GM21515 (cell line): ENCODE data around the gene RBBP8NL.

Source experiments
- ATAC-seq: cut with Tn5 transposase; IDR thresholded peaks from one replicate; pipeline ENCODE4 v1.9.1; 2021; ENCODE audit not compliant: unreplicated experiment

Gene RBBP8NL

DNA sequence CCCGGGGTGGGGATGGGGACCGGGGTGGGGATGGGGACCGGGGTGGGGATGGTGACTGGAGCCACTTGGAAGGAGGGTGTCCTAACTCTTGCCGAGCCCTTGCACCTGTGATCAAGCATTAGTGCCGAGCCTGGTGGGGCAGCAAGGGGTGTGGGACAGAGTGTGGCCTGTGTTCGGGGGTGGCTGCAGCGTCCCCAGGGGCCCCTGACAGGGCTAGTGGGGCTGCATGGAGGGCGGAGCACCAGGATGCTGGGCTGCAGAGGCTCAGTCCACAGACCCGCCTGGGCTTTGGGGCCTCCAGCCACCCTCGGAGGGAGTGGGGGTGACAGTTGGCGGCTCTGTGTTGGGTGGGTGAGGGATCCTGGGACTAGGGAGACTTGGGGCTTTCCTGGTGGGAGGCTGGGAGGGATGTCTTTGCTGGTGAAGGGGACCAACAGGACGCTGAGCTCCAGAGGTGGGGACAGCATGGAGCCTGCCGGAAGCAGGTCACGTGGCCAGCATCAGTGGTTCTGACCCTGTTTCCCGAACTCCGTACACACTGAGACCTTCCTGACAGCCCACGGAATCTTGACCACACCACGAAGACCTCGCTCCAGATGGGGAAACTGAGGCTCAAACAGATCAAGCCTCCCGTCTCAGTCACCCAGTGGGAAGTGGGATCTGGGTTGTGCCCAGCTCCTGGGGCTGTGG lies 4.6 kb downstream of the RBBP8NL start:
- no peak for ATAC-seq

DNA sequence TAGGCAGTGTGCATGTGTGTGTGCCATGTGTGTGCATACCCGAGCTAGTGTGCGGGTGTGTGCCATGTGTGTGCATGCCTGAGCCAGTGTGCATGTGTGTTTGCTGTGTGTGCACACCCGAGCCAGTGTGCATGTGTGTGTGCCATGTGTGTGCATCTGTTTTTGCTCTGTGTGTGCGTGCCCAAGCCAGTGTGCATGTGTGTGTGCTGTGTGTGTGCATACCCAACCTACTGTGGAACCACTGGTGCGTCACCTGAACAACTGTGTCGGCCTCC lies 5.7 kb downstream of the RBBP8NL start:
- no peak for ATAC-seq

DNA sequence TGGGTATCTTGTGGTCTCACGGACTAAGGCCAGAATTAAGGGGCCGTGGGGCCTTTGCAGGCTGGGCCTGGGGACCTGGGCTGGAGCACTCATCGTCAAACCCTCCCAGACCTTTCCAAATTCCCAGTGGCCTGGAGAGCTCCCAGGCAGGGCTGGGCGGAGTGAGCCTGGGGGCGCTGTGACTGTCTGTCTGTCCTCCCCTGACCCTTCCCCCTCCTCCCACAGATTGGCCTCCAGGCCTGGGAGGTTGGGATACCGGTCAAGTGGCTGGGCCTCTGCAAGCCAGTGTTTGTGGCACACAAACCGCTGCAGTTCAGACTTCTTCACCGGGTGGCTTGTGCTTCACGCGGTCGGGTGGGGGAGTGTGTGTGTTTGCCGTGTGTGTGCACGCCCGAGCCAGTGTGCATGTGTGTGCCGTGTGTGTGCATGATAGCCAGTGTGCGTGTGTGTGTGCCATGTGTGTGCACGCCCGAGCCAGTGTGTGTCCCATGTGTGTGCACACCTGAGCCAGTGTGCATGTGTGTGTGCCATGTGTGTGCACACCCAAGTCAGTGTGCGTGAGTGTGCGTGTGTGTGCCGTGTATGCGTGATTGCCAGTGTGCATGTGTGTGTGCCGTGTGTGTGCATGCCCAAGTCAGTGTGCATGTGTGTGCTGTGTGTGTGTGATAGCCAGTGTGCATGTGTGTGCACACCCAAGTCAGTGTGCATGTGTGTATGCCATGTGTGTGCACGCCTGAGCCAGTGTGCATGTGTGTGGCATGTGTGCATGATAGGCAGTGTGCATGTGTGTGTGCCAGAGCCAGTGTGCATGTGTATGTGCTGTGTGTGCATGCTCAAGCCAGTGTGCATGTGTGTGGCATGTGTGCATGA lies 6.3 kb downstream of the RBBP8NL start:
- ATAC-seq = no peak

DNA sequence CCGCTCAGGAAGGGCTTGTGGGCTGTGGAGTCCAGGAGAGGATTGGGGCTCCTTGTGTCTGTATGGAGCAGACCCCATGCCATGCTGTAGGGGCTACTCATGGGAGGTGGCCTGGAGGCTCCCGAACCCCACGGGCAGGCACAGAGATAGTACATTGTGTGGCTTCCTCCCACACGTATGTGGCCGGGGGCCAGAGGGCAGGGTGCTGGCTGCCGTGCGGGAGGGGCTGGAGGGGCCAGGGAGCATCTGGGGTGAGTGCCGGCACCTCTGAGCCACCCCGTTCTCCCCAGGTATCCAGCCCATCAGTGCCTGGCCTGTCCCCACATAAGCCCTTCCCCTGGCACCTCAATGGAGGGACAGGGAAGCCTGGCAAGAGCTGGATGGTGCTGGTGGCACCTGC lies 7.6 kb downstream of the RBBP8NL start:
- ATAC-seq = no peak

DNA sequence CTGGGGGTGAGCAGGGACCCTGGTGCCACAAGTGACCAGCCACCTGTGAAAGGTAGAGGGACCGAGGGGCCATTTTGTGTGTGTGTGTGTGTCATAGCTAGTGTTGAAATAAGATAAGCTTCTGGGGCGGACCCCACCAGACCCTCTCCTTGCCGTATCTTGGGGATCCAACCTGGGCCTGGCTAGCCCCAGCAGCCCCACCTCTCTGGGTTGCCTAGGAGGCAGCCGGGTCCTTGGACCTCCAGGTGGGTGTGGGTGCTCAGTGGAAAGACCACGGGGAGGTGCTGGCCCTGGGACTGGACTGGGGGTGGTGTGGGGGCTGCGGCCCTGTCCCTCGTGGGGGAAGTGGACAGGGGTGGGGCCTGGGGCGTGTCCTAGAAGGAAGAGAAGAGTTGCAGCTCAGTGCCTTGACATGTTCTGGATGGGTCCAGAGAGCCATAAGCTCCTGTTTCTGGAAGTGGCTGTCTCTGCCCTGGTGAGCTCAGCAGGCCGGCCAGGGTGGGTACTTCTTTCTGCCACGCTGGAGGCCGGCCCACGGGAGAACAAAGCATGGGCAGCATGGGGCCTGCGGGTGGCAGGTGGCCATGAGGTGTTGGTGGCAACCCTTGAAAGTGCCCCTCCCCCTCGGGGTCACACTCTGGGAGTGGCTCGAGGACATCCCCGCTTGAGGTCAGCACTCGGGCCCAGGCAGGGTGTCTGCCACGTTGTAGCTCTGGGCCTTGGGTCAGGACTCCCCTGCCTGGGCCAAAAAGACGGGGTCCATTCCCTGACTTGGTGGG lies 8.4 kb downstream of the RBBP8NL start:
- no peak for ATAC-seq

DNA sequence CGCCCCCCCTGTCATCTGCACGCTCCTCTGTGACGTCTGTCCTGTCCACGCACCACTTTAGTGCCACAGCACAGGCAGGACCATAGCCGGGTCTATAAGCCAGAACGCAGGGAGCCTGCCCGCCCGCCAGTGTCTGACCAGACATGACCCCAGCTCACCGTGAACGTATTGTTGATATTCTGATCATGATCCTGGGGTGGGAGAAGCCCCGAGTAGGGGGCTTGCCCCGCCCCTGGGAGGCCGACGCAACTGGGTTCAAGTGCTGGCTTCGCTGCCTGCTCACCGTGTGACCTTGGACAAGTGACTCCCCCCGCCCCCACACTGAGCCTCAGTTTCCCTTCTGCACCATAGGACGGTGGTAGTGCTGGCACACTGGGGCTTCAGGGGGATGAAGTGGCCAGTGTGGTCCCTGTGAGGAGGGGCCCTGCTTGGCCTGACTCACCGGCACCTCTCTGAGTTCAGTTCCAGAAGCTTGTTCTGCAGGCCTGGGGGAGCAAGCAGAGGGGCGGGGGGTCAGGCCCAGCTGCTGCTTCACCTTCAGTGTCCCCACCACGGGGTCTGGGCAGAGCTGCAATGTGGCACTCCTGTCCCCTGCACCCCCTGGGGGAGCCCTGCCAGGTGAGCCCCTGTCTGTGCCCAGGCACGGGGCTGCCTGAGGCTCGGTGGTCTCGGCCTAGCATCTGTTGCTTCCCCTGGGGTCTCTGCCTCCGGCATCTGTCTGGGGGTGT lies 9.2 kb downstream of the RBBP8NL start:
- ATAC-seq = no peak

DNA sequence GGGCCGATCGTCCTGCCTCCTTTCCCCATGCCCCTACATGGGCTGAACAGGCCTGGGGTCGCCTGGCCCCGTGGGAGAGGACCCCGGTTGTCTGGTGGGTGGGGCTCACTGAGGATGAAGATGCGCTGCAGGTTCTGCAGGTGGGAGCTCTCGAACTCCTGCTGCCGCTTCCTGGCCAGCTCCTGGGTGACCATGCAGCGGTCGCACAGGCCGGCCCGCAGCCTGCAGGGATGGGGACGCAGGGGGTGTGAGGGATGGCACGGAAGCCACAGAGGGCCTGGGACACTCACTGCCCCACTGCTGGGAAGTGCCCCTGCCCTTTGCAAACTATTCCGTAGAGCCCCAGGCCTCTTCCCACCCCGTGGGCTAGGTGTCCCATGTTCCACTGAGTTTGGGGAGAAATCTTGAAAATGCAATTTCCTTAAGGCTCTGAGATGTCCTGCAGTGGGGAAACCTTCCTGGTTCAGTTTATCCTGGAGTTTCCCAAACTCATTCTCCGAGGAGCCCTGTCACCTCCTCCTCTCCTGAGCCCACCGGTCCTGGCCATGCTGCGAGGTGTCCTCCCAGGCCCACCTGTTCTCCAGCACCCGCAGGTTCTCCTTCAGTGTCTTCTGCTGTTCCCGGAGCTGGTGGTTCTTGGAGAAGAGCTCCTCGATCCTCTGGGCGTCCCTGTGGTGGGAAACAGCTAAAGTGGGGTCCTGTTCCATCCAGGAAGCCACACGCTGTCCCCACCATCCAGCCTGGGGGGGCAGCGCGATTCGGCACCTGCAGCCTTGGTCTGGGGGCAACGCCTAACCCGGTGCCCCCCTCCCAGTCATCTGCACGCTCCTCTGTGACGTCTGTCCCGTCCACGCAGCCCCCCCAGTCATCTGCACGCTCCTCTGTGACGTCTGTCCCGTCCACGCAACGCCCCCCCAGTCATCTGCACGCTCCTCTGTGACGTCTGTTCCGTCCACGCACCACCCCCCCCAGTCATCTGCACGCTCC lies 10.4 kb downstream of the RBBP8NL start:
- ATAC-seq = no peak

DNA sequence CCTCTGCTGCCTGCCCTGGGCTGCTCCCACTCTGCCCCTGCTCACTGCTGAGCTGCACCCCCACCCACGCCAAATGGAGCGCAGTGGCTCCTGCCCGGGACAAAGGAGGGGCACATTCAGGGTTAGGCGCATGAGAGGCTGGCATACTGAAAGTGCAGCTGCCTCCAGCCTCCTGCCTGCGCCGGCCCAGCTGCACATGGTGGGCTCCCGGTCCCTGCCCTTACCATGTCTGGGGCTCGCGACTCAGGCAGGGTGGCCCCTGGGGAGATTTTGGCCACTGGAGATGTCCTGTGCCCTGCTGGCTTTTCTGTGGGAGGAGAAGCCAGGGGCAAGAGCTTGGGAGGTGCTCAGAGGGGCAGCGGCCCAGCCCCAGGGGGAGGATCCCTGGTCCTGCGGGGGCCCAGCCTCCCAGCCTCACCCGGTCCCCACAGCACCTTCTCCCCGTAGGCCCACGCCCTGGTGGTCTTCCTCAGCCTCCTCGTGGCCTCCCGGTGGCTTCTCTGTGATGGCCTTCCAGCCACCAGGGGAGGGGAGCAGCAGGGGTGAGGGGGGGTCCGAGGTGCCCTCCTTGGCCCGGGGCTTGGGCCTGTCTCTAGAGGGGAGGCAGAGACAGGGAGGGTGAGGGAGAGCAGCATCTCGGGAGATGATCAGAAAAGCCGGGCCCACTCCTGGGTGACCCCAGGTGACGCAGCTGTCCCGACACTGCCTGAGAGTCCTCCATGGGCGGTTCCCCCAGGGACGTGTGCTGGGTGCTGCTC lies 11.8 kb downstream of the RBBP8NL start:
- ATAC-seq = no peak

DNA sequence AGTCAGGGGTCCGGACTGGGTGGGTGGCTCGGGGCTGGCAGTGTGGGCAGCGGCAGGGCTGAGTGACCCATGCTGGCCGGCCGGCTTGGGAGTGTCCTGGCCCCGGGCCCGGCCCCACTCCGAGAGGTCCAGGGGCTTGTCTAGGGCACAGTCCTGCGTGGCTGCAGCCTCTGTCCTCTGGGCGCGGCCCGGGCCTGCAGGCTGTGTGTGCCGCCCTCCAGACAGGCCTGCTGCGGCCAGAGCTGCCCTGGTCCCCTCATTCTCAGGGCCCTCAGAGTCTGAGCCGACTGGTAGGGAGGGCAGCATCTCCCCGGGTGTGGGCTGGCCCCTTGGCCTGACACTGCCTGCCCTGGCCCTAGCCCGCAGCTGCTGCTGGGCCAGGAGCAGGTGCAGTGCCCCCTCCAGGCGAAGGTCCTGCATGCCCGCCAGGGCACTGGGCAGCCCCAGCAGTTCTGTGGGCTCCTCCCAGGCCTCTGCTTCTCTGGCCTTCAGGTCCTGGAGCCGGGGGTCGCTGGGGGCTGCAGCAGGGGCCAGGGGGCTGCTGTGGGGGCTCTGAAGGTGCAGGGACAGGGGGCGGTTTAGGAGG lies 13.3 kb downstream of the RBBP8NL start:
- ATAC-seq = no peak

DNA sequence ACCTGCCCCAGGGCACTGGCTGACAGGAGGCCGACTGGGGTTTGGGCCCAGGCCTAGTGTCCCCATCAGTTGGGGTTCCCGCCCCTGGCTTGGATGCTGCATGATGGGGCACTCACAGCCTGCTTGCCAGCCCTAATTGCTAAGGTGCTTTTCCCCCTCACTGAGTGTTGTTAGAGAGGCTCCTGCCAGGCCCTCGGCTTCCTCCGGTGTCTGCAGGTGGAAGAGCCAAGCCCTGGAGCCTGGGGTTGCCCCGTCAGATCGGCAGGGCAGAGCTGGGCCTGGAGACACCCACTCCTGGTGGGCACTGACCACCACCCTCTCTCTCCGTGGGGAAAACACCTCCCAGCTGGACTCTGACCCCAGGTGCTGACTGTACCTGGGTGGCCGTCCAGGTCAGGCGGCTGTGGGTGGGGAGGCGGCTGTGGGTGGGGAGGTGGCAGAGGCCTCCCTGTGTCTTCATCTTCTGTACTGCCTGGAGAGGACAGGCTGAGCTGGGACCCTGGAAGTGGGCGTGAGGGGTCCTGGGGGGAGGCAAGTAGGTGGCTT lies 14.2 kb downstream of the RBBP8NL start:
- ATAC-seq = no peak

DNA sequence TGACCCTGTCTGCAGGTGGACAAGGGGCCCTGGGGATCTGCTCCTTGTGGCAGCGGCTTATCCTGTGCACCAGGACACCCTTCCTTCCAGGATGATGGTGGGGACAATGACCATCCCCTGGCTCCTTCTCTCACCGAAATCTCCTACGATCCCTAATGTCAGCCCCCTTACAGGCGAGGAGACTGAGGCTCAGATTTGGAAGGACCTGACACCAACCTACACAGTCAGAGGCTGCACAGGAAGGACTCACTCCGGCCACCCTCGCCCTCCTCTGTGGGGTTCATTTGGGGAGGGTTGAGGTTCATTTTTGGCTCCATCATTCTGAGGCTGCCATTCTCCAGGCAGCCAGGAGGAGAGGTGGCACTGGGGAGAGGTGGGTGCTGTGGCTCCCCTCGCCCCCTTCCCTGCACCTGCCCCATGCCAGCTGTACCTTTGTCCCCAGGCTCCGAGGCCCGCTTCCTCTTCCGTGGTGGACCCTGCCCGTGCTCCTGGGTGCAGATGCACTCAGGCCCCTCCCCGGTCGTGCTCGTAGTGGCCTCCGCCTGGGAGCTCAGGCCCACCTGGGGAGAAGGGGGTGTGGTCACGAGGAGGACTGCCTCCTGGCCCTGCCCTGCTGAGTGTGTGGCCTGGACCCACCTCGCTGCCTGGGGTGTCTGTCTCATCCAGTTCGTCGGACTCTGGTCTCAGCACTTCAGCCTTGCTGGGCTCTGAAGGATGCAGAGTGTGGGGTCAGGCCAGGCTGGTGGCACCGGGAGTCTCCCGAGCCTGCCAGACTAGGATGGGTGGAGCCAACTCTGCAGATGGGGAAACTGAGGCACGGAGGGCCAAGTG lies 14.9 kb downstream of the RBBP8NL start:
- no peak for ATAC-seq

DNA sequence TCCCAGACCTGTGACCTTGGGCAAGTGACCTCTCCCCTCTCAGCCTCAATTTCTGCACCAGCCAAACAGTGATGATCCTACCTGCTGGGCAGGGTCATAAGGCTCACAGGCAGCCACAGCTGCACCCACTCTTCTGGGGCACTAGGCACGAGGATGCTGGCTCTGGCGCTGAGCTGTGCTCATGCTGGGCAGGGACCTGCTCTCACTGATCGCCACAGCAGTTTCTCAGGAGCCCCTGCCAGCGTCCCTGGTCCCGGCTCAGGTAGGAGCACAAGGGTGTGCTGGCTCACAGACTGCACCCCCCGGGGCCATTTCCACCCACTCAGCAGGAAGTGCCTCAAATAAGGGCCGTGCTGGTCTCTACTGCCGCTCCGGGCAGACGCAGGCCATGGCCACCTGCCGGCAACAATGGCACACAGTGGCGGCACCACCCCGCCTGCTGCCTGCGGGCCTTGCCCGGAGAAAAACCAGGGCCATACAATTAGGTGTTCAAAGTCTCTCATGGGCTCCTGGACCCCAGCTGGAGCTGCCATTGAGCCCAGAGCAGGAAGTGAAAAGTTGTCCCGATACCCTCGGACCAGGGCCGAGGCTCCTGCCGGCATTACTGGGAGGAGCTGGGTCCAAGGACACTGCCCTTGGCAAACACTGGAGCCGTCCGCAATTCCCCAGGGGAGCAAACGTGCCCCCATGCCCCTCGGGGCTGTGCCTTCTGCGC lies 15.7 kb downstream of the RBBP8NL start:
- no peak for ATAC-seq

DNA sequence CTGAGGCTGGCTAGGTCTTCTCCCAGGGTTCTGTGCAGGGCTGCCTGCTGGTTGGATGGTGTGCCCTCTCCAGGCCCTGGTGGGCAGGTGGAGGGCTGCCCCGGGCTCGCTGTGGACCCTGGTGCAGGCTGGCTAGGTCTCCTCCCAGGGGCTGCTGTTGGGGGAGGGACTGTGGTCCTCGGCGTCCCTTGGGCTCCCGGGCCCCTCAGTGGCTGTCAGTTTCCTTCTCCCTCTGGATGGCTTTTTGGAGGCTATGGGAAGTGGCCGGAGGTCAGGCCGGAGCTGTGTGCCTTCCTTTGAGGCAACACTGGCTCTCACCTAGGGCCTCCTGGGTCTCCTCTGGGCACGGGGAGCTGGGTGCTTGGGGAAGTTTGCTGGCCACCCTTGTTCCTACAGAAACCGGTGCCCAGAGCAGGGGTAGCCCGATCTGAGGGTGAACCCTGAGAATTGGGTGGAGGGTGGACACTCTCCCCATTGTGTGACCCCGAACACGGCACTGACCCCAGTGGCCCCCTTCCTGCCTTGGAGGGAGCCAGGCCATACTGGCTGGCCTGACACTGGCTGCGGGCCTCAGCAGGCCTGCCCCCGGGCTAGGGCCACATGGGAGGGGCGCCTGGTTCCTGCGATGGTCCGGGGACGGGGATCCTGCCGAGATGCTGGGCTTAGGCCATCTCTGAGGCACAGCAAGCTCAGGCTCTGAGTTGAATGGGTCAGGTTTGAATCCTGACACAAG lies 16.4 kb downstream of the RBBP8NL start:
- ATAC-seq = no peak

DNA sequence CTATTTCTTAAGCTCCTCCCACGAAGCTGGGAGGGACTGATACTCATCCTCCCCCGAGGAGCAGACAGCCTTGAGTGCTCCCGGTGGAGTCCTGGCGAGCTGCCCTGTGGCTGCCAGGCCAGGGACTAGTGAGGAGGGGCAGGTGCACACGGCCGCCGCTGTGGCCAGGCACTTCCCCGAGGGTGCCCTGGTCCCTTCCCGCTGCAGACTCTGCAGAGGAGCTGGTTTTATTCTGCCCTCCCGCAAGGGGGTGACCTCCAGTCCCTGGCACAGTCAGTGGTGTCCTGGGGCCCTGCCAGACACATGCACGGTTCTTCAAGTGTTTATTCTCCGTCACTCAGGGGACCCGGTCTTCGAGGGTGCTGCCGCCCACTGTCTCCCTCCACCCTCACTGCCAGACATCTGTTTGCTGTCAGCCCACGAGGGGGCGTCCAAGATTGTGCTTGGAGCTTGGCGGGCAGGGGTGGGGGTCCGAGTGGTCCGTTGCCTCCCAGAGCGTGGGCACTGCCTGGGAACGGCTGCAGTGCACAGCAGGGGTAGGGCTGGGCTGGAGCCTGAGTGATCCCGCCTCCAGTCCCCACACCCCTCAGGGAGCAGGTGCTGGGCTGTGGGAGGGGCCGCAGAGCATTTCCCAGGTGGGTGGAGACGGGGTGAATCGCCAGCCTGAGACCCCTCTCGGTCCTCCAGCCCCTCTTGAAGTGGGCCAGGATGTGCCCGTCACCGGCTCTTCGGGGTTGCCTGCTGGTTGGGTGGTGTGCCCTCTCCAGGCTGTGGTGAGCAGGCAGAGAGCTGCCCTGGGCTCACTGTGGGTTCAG lies 17.2 kb downstream of the RBBP8NL start:
- ATAC-seq = no peak

DNA sequence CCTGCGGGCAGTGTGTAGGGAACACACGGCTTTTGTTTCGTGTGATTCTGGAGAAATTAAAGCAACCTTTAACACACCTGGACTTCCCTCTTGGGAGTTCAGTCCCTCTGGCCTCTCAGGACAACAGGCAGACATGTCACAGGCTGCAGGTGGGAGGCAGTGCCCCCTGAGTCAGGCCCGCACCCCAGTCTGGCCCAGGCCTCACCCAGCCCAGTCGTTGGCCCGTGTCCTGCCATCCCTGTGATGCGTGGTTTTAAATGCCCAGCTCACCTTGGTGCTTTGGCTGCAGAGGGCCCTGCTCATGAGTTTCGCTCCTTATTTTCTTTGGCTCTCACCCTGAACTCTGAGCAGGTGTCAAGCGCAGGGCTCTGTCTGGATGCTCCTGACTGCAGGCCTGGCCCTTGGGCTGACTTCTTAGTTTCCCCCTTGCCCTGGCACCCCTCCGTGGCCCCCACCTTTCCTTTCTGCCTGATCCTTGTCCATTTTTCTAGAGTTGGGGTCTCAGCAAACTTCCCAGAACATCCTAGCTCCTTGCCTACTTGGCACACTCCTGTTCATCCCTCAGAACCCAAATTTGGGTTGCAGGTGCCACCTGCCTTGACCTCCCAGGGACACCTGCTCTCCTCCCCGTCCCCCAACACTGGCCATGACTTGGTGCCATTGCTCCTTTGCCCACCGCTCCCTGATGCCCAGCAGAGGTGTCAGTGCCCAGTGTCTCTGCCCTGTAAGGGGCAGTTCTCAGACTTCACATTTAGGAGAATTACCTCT lies 18.1 kb downstream of the RBBP8NL start:
- ATAC-seq = no peak
